GM12891 (cell line): ENCODE data around the gene TRPM1.

ENCODE experiments used
- PAX5 ChIP-seq: IDR thresholded peaks from 2 replicates; pipeline ENCODE4 v1.6.1; 2011; ENCODE audit warnings: low read length, moderate library complexity, mild to moderate bottlenecking; ENCODE audit not compliant: insufficient read depth, severe bottlenecking
- POLR2A ChIP-seq: IDR thresholded peaks from 2 replicates; pipeline ENCODE4 v1.6.1; 2011; ENCODE audit warnings: low read depth, low read length, control low read depth
- POLR2AphosphoS5 ChIP-seq: IDR thresholded peaks from 2 replicates; pipeline ENCODE4 v1.6.1; 2011; ENCODE audit warnings: low read depth, low read length, control low read depth
- POU2F2 ChIP-seq: IDR thresholded peaks from 2 replicates; pipeline ENCODE4 v1.6.1; 2011; ENCODE audit warnings: low read depth, mild to moderate bottlenecking, control low read depth, low read length, moderate library complexity
- SPI1 ChIP-seq: IDR thresholded peaks from 2 replicates; pipeline ENCODE4 v1.6.1; 2011; ENCODE audit warnings: low read depth, low read length, control low read depth
- TAF1 ChIP-seq: IDR thresholded peaks from 2 replicates; pipeline ENCODE4 v1.6.1; 2011; ENCODE audit warnings: low read depth, low read length, control low read depth

DNA sequence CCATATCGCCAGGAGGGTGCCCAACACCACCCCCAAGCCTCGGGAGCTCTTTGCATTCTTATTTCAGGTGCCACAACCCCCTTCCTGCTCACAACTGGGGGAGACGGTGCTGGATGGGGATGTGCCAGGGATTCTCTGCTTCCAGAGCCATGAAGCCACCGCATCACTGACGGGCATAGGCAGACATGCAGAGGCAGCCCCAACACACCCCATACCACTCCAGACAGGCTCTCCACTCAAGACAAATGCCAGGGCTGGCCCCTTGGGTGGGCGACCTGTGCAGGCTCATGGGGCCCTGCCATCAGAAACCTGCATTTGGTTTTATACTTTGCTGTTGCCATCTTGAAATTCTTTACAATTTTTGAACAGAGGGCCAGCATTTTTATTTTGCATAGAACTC lies 27.0 kb upstream of the TRPM1 start:
- TF ChIP-seq TAF1 (no peak), SPI1 (no peak), POLR2A (no peak), POLR2AphosphoS5 (no peak), PAX5 (no peak), POU2F2 (no peak)
